Endometrial microvascular endothelial cells (primary cell): Measurements from ENCODE around the gene KDM5B. TPM values are rescaled to one million over a fixed set of nuclear protein-coding genes. Genes with fewer than 3 reads are reported as not detected.
"Not testable (repeated sequence)": the region's sequence is repeated elsewhere in the genome, so short reads cannot be mapped to it uniquely, and the experiment has no call there.

Experiments used
- in situ Hi-C: cut with HindIII; loops from 2 replicates; pipeline ENCODE4 v1.10.0; 2017; ENCODE audit warnings: low sequenced_read_pairs, low pct_unique_long_range_greater_than_20kb; ENCODE audit errors: inconsistent ontology term
- total RNA-seq: library from RNA; depleted of rRNA; stranded (reverse); fragments of >200 nt; gene quantifications from one replicate; pipeline ENCODE4 v1.2.3, GENCODE V29; 2015; ENCODE audit errors: inconsistent ontology term

KDM5B gene
- total RNA-seq: 35.1 TPM

GRCh38 chr1:202807926-202808757 is at the start of gene KDM5B:
Gene KDM5B, minus strand, starts transcription at chr1:202808421. Its CDS starts 116 bp downstream, at chr1:202808305.
- in situ Hi-C loops: no loop called here

GRCh38 chr1:202857136-202857610 is 49.0 kb upstream of the KDM5B start:
- in situ Hi-C loops: no loop called here

GRCh38 chr1:202856014-202856413 is 47.8 kb upstream of the KDM5B start:
- in situ Hi-C loops: no loop called here

GRCh38 chr1:202854787-202855186 is 46.6 kb upstream of the KDM5B start:
- in situ Hi-C loops: no loop called here

GRCh38 chr1:202852163-202852904 is 44.1 kb upstream of the KDM5B start:
- in situ Hi-C loops: no loop called here

GRCh38 chr1:202850593-202851362 is 42.6 kb upstream of the KDM5B start:
- in situ Hi-C loops: no loop called here

GRCh38 chr1:202848191-202848542 is 39.9 kb upstream of the KDM5B start:
- in situ Hi-C loops: no loop called here

- in situ Hi-C loops: no loop called here
Measured at GRCh38 chr1:202844935-202845334, 36.7 kb upstream of the KDM5B start.

GRCh38 chr1:202844259-202844658 is 36.0 kb upstream of the KDM5B start:
- in situ Hi-C loops: no loop called here

- in situ Hi-C loops: no loop called here
Measured at GRCh38 chr1:202843081-202843480, 34.9 kb upstream of the KDM5B start.

GRCh38 chr1:202837746-202838262 is 29.6 kb upstream of the KDM5B start:
- in situ Hi-C loops: no loop called here

- in situ Hi-C loops: no loop called here
Measured at GRCh38 chr1:202836623-202837403, 28.6 kb upstream of the KDM5B start.

GRCh38 chr1:202835548-202836072 is 27.4 kb upstream of the KDM5B start:
- in situ Hi-C loops: no loop called here

GRCh38 chr1:202834771-202835547 is 26.7 kb upstream of the KDM5B start:
- in situ Hi-C loops: no loop called here

GRCh38 chr1:202831906-202832305 is 23.7 kb upstream of the KDM5B start:
- in situ Hi-C loops: no loop called here

GRCh38 chr1:202829223-202829622 is 21.0 kb upstream of the KDM5B start:
- in situ Hi-C loops: not testable (repeated sequence)

GRCh38 chr1:202825748-202826147 is 17.5 kb upstream of the KDM5B start:
- in situ Hi-C loops: no loop called here
